Neuronal stem cell (in vitro differentiated cells): ENCODE data around the gene CBR4.

Experiments used
- DNase-seq: peaks from one replicate; pipeline ENCODE4 v3.0.0-alpha.2; 2013; ENCODE audit warnings: low spot score
- H2AFZ ChIP-seq: one replicate; pipeline ENCODE4 v1.6.1; 2013; ENCODE audit warnings: mild to moderate bottlenecking, low read length, inconsistent platforms
- H2AK5ac ChIP-seq: 2 replicates; pipeline ENCODE4 v1.6.1; 2013; ENCODE audit warnings: low read depth, mild to moderate bottlenecking, inconsistent platforms, low read length, moderate library complexity, mixed read lengths
- H2BK120ac ChIP-seq: 2 replicates; pipeline ENCODE4 v1.6.1; 2013; ENCODE audit warnings: low read depth, mild to moderate bottlenecking, inconsistent platforms, low read length, moderate library complexity, mixed read lengths
- H2BK12ac ChIP-seq: one replicate; pipeline ENCODE4 v1.6.1; 2013; ENCODE audit warnings: low read length, inconsistent platforms
- H2BK15ac ChIP-seq: 2 replicates; pipeline ENCODE4 v1.6.1; 2013; ENCODE audit warnings: mild to moderate bottlenecking, low read length, inconsistent platforms, mixed read lengths
- H2BK5ac ChIP-seq: one replicate; pipeline ENCODE4 v1.6.1; 2013; ENCODE audit warnings: inconsistent platforms, mild to moderate bottlenecking, low read length, moderate library complexity
- H3K14ac ChIP-seq: one replicate; pipeline ENCODE4 v1.6.1; 2013; ENCODE audit warnings: low read length, inconsistent platforms
- H3K18ac ChIP-seq: 2 replicates; pipeline ENCODE4 v1.6.1; 2013; ENCODE audit warnings: low read length, inconsistent platforms
- H3K23ac ChIP-seq: 2 replicates; pipeline ENCODE4 v1.6.1; 2013; ENCODE audit warnings: low read depth, mild to moderate bottlenecking, mixed read lengths, low read length, inconsistent platforms; ENCODE audit not compliant: poor library complexity
- H3K27ac ChIP-seq: replicated peaks from 3 replicates; pipeline ENCODE4 v1.5.1; 2013; ENCODE audit warnings: low read length, inconsistent platforms
- H3K27me3 ChIP-seq, 3 experiments: 2 replicates each; pipeline ENCODE4 v1.6.1; 2013; ENCODE audit warnings: low read length in 3 of 3, mild to moderate bottlenecking in 2 of 3, inconsistent platforms in 1 of 3, low read depth in 1 of 3, mixed read lengths in 1 of 3, moderate library complexity in 1 of 3; ENCODE audit not compliant: control insufficient read depth in 3 of 3, insufficient read depth in 3 of 3
- H3K36me3 ChIP-seq, 2 donors: replicated peaks in 1 of 2; 2 replicates each; pipeline ENCODE4 v1.6.1; 2013; ENCODE audit warnings: low read length in 2 of 2; ENCODE audit not compliant: control insufficient read depth in 2 of 2, insufficient read depth in 2 of 2
- H3K4ac ChIP-seq: 2 replicates; pipeline ENCODE4 v1.6.1; 2013; ENCODE audit warnings: inconsistent platforms, mild to moderate bottlenecking, low read length, moderate library complexity
- H3K4me1 ChIP-seq, 2 donors: 1 replicate in 1 of 2; 2 replicates in 1 of 2; pipeline ENCODE4 v1.6.1; 2013; ENCODE audit warnings: low read length in 2 of 2, low read depth in 1 of 2; ENCODE audit not compliant: control insufficient read depth in 2 of 2, insufficient read depth in 1 of 2
- H3K4me2 ChIP-seq: one replicate; pipeline ENCODE4 v1.6.1; 2013; ENCODE audit warnings: mild to moderate bottlenecking, low read length, inconsistent platforms; ENCODE audit not compliant: insufficient read depth, poor library complexity, severe bottlenecking
- H3K4me3 ChIP-seq, 2 donors: 2 replicates each; pipeline ENCODE4 v1.5.1; 2013; ENCODE audit warnings: low read length in 2 of 2, mild to moderate bottlenecking in 2 of 2, inconsistent platforms in 1 of 2, moderate library complexity in 1 of 2
- H3K79me1 ChIP-seq: one replicate; pipeline ENCODE4 v1.6.1; 2013; ENCODE audit warnings: low read depth, mild to moderate bottlenecking, inconsistent platforms, low read length, moderate library complexity
- H3K9ac ChIP-seq: one replicate; pipeline ENCODE4 v1.6.1; 2013; ENCODE audit warnings: mild to moderate bottlenecking, low read depth, low read length, inconsistent platforms; ENCODE audit not compliant: poor library complexity
- H3K9me3 ChIP-seq, 2 donors: replicated peaks in 1 of 2; 2 replicates each; pipeline versions ENCODE3 to v1.6.1; 2013; ENCODE audit warnings: low read length in 2 of 2, mild to moderate bottlenecking in 2 of 2, inconsistent platforms in 1 of 2, low read depth in 1 of 2, mixed read lengths in 1 of 2, moderate library complexity in 1 of 2; ENCODE audit not compliant: control insufficient read depth in 2 of 2, insufficient read depth in 1 of 2
- H4K8ac ChIP-seq: one replicate; pipeline ENCODE4 v1.6.1; 2013; ENCODE audit warnings: low read depth, mild to moderate bottlenecking, inconsistent platforms, low read length, moderate library complexity
- H4K91ac ChIP-seq: one replicate; pipeline ENCODE4 v1.6.1; 2013; ENCODE audit warnings: low read length, low read depth, mild to moderate bottlenecking, inconsistent platforms; ENCODE audit not compliant: poor library complexity
- WGBS, 2 donors: extraction: QIAGEN DNeasy Blood & Tissue Kit; methylation state at CpG; one replicate each; pipeline ENCODE4 v1.1.7; 2013; ENCODE audit warnings: missing lambda C conversion rate in 2 of 2, mixed read lengths in 1 of 2; ENCODE audit not compliant: insufficient read length in 2 of 2, insufficient replicate concordance in 1 of 2; ENCODE audit errors: extremely low coverage in 2 of 2; 5-methylcytosine and 5-hydroxymethylcytosine counted together

Gene CBR4

DNA sequence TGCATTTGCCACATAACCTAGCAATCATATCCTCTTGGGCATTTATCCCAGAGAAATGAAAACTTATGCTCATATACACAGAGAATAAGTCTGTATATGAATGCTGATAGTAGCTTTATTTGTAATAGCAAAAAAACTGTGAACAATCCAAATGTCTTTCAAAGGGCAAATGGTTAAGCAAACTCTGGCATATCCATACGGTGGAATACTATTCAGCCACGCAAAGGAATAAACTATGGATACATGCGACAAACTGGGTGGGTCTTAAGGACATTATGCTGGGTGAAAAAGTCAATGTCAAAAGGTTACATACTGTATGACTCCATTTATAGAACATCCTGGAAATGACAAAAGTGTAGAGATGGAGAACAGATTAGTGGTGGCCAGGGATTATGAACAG lies 17.6 kb upstream of the CBR4 start:
- peaks cover 0 to 6% of the 10 kb centered on the region in 2 donors for H3K9me3 ChIP-seq

DNA sequence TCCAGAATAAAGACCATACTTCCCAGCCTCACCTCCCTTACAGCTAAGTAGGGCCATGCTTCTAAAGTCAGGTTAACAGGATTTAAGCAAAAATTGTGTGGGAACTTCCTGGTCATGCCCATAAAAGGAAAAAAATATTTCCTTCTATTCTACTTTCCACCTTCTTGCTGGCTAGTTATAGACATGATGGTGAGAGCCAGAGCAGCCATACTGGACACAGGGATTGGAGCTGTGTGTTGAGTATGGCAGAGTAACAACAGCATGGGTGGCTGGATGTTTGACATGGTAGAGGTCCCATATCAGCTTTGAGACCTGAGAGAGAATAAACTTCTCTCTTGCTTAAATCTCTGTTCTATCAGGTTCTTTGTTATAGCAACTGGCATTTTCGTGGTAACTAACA lies 15.1 kb upstream of the CBR4 start:
- H3K79me1 ChIP-seq, result no peaks in the 10 kb centered on the region
- no peak overlapping the region for H3K23ac ChIP-seq
- H2BK120ac ChIP-seq, result no peak overlapping the region
- no peaks in the 10 kb centered on the region for H3K27me3 ChIP-seq
- no peaks in the 10 kb centered on the region for H3K36me3 ChIP-seq
- WGBS, 2 donors, result no CpG with 5 or more reads among the region's 1 CpG
- peak overlapping the region; percentile 0 for H2AFZ ChIP-seq
- H3K27ac ChIP-seq, result no peak overlapping the region
- H2BK5ac ChIP-seq, result no peak overlapping the region
- H2AK5ac ChIP-seq, result no peak overlapping the region
- peaks cover 0 to 6% of the 10 kb centered on the region in 2 donors for H3K9me3 ChIP-seq
- no peak overlapping the region for H4K8ac ChIP-seq
- no peak overlapping the region for H3K4me3 ChIP-seq
- H3K4ac ChIP-seq, result no peak overlapping the region
- no peak overlapping the region for H3K9ac ChIP-seq
- H4K91ac ChIP-seq, result no peak overlapping the region
- no peak overlapping the region for H2BK12ac ChIP-seq
- no peak for DNase-seq
- H3K18ac ChIP-seq, result no peak overlapping the region
- no peak overlapping the region for H3K14ac ChIP-seq
- H3K4me1 ChIP-seq, result no peaks in the 10 kb centered on the region
- H3K4me2 ChIP-seq, result no peak overlapping the region
- H2BK15ac ChIP-seq, result no peak overlapping the region

More for the DNA sequence above, 17.6 kb upstream of the CBR4 start:
- no peak for DNase-seq
- Histone ChIP-seq H3K79me1 (no peaks in the 10 kb centered on the region), H3K27me3 (no peaks in the 10 kb centered on the region), H2BK120ac (no peak overlapping the region), H2AFZ (no peak overlapping the region), H2AK5ac (no peak overlapping the region), H3K36me3 (no peaks in the 10 kb centered on the region), H3K18ac (no peak overlapping the region), H4K91ac (no peak overlapping the region), H3K14ac (no peak overlapping the region), H3K4ac (no peak overlapping the region), H2BK5ac (no peak overlapping the region), H3K4me1 (peaks cover 2 to 3% of the 10 kb centered on the region in 2 donors), H3K4me2 (no peak overlapping the region), H4K8ac (no peak overlapping the region), H3K23ac (no peak overlapping the region), H2BK12ac (no peak overlapping the region), H2BK15ac (no peak overlapping the region), H3K9ac (no peak overlapping the region), H3K27ac (no peak overlapping the region), H3K4me3 (no peak overlapping the region)
- WGBS, 2 donors, result no CpG with 5 or more reads among the region's 3 CpGs

DNA sequence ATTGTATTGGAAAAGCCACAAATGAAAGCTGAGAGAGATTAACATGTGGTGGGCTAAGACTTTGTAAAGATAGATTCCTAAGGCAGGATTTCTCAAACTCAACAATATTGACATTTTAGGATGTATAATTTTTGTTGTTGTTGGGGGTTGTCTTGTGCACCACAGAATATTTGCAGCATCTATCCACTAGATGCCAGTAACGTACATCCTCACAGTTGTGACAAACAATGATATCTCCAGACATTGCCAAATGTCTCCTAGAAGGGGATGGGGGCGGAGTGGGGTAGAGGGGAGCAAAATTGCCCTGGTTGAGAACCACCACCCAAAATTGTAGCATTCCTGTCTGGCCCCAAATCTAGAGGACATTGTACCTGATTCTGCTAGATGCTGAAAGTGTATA lies 14.7 kb upstream of the CBR4 start:
- H2AFZ ChIP-seq, result peak overlapping the region; percentile 30
- no peak overlapping the region for H2BK15ac ChIP-seq
- no peaks in the 10 kb centered on the region for H3K79me1 ChIP-seq
- H2BK120ac ChIP-seq, result no peak overlapping the region
- no peak overlapping the region for H3K4me2 ChIP-seq
- no peak overlapping the region for H3K9ac ChIP-seq
- no peak overlapping the region for H3K4me3 ChIP-seq
- H3K36me3 ChIP-seq, result no peaks in the 10 kb centered on the region
- DNase-seq, result no peak
- no CpG with 5 or more reads among the region's 2 CpGs for WGBS, 2 donors
- peaks cover 0 to 6% of the 10 kb centered on the region in 2 donors for H3K9me3 ChIP-seq
- no peak overlapping the region for H3K18ac ChIP-seq
- no peak overlapping the region for H2BK12ac ChIP-seq
- H3K14ac ChIP-seq, result no peak overlapping the region
- no peak overlapping the region for H3K27ac ChIP-seq
- no peak overlapping the region for H4K8ac ChIP-seq
- no peaks in the 10 kb centered on the region for H3K27me3 ChIP-seq
- H3K4me1 ChIP-seq, result no peaks in the 10 kb centered on the region
- H3K4ac ChIP-seq, result no peak overlapping the region
- no peak overlapping the region for H4K91ac ChIP-seq
- H2BK5ac ChIP-seq, result no peak overlapping the region
- no peak overlapping the region for H2AK5ac ChIP-seq
- H3K23ac ChIP-seq, result no peak overlapping the region

DNA sequence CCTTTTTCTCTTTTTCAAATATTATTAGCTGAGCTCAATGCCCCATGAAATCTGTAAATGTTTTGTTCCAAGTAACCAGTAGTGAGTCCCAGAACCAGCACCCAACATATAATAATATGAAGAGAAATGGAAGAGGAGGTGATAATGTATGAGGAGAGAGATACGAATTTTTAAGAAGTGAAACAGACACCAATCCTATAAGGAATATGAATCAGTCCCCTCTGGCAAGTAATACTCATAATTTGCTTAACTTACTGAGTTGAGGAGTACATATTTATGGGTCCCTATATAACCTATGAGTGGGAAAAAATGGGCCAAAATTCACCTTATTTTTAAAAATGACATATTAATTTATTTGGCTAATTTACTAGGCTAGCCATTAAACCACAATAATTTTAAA lies 8.4 kb upstream of the CBR4 start:
- Histone ChIP-seq H3K14ac (no peak overlapping the region), H3K18ac (no peak overlapping the region), H3K27ac (peak overlapping the region; percentile 51), H3K27me3 (no peaks in the 10 kb centered on the region), H3K9ac (no peak overlapping the region), H3K9me3 (no peaks in the 10 kb centered on the region), H4K8ac (no peak overlapping the region), H3K36me3 (no peaks in the 10 kb centered on the region), H2BK15ac (no peak overlapping the region), H3K23ac (no peak overlapping the region), H2BK12ac (no peak overlapping the region), H2BK5ac (no peak overlapping the region), H3K4ac (no peak overlapping the region), H4K91ac (no peak overlapping the region), H3K79me1 (no peaks in the 10 kb centered on the region), H3K4me1 (peaks cover 0 to 10% of the 10 kb centered on the region in 2 donors), H3K4me3 (no peak overlapping the region), H2AFZ (peak overlapping the region; percentile 76), H2AK5ac (no peak overlapping the region), H3K4me2 (no peak overlapping the region), H2BK120ac (no peak overlapping the region)
- DNase-seq, result no peak
- no CpG with 5 or more reads among the region's 1 CpG for WGBS, 2 donors
